GM12878 (cell line): Measurements from ENCODE around the gene TMEM86B. TPM values are rescaled to one million over a fixed set of nuclear protein-coding genes. Genes with fewer than 3 reads are reported as not detected.

Experiments
- ASH2L ChIP-seq: fragments of 300-600, 200-600 bp; sonication (generic); IDR thresholded peaks from 2 replicates; pipeline ENCODE4 v1.6.1; 2017; ENCODE audit warnings: low read depth, mild to moderate bottlenecking, borderline replicate concordance
- BHLHE40 ChIP-seq, 2 experiments: fragments of 450-650 bp in 1 of 2; IDR thresholded peaks; 2 replicates each; pipeline ENCODE4 v1.6.1; 2011 to 2017; ENCODE audit warnings: low read depth in 2 of 2, borderline replicate concordance in 1 of 2, improper control_type of control experiment in 1 of 2, low read length in 1 of 2, mild to moderate bottlenecking in 1 of 2
- BMI1 ChIP-seq: fragments of 450-650 bp; IDR thresholded peaks from 2 replicates; pipeline ENCODE4 v1.6.1; 2016; ENCODE audit warnings: mild to moderate bottlenecking, moderate library complexity, borderline replicate concordance
- CBX3 ChIP-seq: fragments of 200-600 bp; sonication (generic); IDR thresholded peaks from 2 replicates; pipeline ENCODE4 v1.6.1; 2016; ENCODE audit warnings: low read depth, borderline replicate concordance
- DPF2 ChIP-seq: fragments of 450-650 bp; IDR thresholded peaks from 2 replicates; pipeline ENCODE4 v1.6.1; 2017; ENCODE audit warnings: mild to moderate bottlenecking
- FOS ChIP-seq: IDR thresholded peaks from 3 replicates; pipeline ENCODE4 v1.6.1; 2011; ENCODE audit warnings: borderline replicate concordance; ENCODE audit not compliant: insufficient read length; ENCODE audit errors: extremely low read depth
- FOXK2 ChIP-seq: fragments of 450-650 bp; IDR thresholded peaks from 2 replicates; pipeline ENCODE4 v1.6.1; 2017; ENCODE audit warnings: mild to moderate bottlenecking, moderate library complexity
- HCFC1 ChIP-seq: fragments of 150-350 bp; IDR thresholded peaks from 2 replicates; pipeline ENCODE4 v1.6.1; 2014; ENCODE audit warnings: low read length
- HDAC6 ChIP-seq: fragments of 200-600 bp; sonication (generic); IDR thresholded peaks from one replicate; pipeline ENCODE4 v1.8.0; 2017; ENCODE audit warnings: antibody characterized with exemption; ENCODE audit not compliant: unreplicated experiment
- KAT2A ChIP-seq: conservative IDR thresholded peaks from 2 replicates; pipeline ENCODE4 v1.6.1; 2011; ENCODE audit warnings: low read depth, low read length; ENCODE audit not compliant: control insufficient read depth
- KLF5 ChIP-seq: fragments of 450-650 bp; IDR thresholded peaks from 2 replicates; pipeline ENCODE4 v1.6.1; 2014; ENCODE audit warnings: mild to moderate bottlenecking; ENCODE audit not compliant: partially characterized antibody
- NFIC ChIP-seq: IDR thresholded peaks from 2 replicates; pipeline ENCODE4 v1.6.1; 2012; ENCODE audit warnings: low read depth, mild to moderate bottlenecking, inconsistent platforms, low read length, moderate library complexity
- NFYA ChIP-seq: IDR thresholded peaks from 2 replicates; pipeline ENCODE4 v1.6.1; 2011; ENCODE audit warnings: low read depth, mild to moderate bottlenecking, low read length, improper control_type of control experiment, borderline replicate concordance
- NFYB ChIP-seq: IDR thresholded peaks from 2 replicates; pipeline ENCODE4 v1.6.1; 2011; ENCODE audit warnings: low read depth, mild to moderate bottlenecking, low read length, improper control_type of control experiment, moderate library complexity; ENCODE audit not compliant: insufficient read depth
- POLR2A ChIP-seq: IDR thresholded peaks from 2 replicates; pipeline ENCODE4 v1.6.1; 2011; ENCODE audit warnings: low read depth, mild to moderate bottlenecking, low read length
- POLR2AphosphoS2 ChIP-seq: IDR thresholded peaks from 2 replicates; pipeline ENCODE4 v1.6.1; 2011; ENCODE audit warnings: low read depth, mild to moderate bottlenecking, low read length, improper control_type of control experiment, moderate library complexity
- PRDM15 ChIP-seq: fragments of 450-650 bp; formaldehyde crosslinking; IDR thresholded peaks from 2 replicates; pipeline ENCODE4 v1.4.0; 2020; ENCODE audit warnings: mild to moderate bottlenecking, moderate library complexity
- RCOR1 ChIP-seq: conservative IDR thresholded peaks from 2 replicates; pipeline ENCODE4 v1.6.1; 2012; ENCODE audit warnings: low read depth, low read length, improper control_type of control experiment
- SREBF2 ChIP-seq: IDR thresholded peaks from 2 replicates; pipeline ENCODE4 v1.6.1; 2012; ENCODE audit warnings: mild to moderate bottlenecking, low read length
- SUZ12 ChIP-seq: fragments of 200-600 bp; sonication (generic); IDR thresholded peaks from one replicate; pipeline ENCODE4 v1.6.1; 2018; ENCODE audit warnings: antibody characterized with exemption, mild to moderate bottlenecking; ENCODE audit not compliant: unreplicated experiment
- USF2 ChIP-seq: IDR thresholded peaks from 2 replicates; pipeline ENCODE4 v1.6.1; 2011; ENCODE audit warnings: low read depth, low read length, improper control_type of control experiment, borderline replicate concordance
- ZNF217 ChIP-seq: fragments of 450-650 bp; IDR thresholded peaks from 2 replicates; pipeline ENCODE4 v1.6.1; 2017; ENCODE audit warnings: antibody characterized with exemption, mild to moderate bottlenecking
- ZNF592 ChIP-seq: fragments of 450-650 bp; IDR thresholded peaks from 2 replicates; pipeline ENCODE4 v1.6.1; 2017; ENCODE audit warnings: mild to moderate bottlenecking, moderate library complexity
- polyA plus RNA-seq, 11 experiments: library from polyadenylated mRNA; depleted of rRNA in 4 of 11; unstranded in 6 of 11; stranded (reverse) in 5 of 11; fragments of >200 nt; fragmentation: Nextera tagmentation in 4 of 11; fragmentation: Illumina TruSeq in 1 of 11; extraction: Ambion mirVana in 4 of 11; extraction: Trizol in 1 of 11; gene quantifications; 1 replicate in 1 of 11; 2 replicates in 10 of 11; pipeline versions ENCODE4 v1.2.1 to v1.2.3, GENCODE V29; 2011 to 2016; ENCODE audit warnings: inconsistent platforms in 2 of 11, missing spikeins in 2 of 11, low read depth in 1 of 11
- total RNA-seq, 4 experiments: library from RNA; depleted of rRNA in 3 of 4; stranded (reverse); fragments of >200 nt in 3 of 4; fragmentation: Illumina TruSeq in 1 of 4; extraction: Trizol in 1 of 4; gene quantifications; 2 replicates each; pipeline versions ENCODE4 v1.2.1 to v1.2.3, GENCODE V29; 2013 to 2021

The TMEM86B gene
- total and polyA plus RNA-seq, 10 of the 15 experiments (the other 5 are each of a cell fraction or from before 2014, with no cell fraction given): 0.26 to 10.6 (median 1.8) TPM

GRCh38 chr19:55178781-55179599, 49.6 kb downstream of the TMEM86B start (continued):
- peak; percentile 76 for TF ChIP-seq KLF5
- peak; percentile 95 for TF ChIP-seq HCFC1
- no peak for TF ChIP-seq POLR2AphosphoS2
- TF ChIP-seq FOS: no peak
- TF ChIP-seq ASH2L: no peak
- no peak for TF ChIP-seq SUZ12
- TF ChIP-seq CBX3: no peak
- TF ChIP-seq RCOR1: no peak
- TF ChIP-seq ZNF217: no peak
- no peak for TF ChIP-seq FOXK2
- no peak for TF ChIP-seq SREBF2
- no peak for TF ChIP-seq HDAC6
- no peak for TF ChIP-seq POLR2A
- TF ChIP-seq NFIC: no peak
- TF ChIP-seq NFYA: no peak
- TF ChIP-seq KAT2A: no peak
- peak; percentile 100 for TF ChIP-seq BMI1
- no peak for TF ChIP-seq USF2
- TF ChIP-seq DPF2: peak; percentile 79
- TF ChIP-seq BHLHE40 (IDR thresholded peaks at IDR 0.05; ENCODE audit: borderline replicate concordance in 1 of 2, low read depth in 2 of 2, low read length in 1 of 2): peak in 1 of 2 experiments; percentile 27; a peak in 1 of 4 replicates
- TF ChIP-seq PRDM15 (CRISPR knock-in tag): no peak
- TF ChIP-seq NFYB: no peak
- TF ChIP-seq ZNF592: no peak
